ENCODE measurements around the gene GRSF1. TPM values are rescaled to one million over a fixed set of nuclear protein-coding genes. Genes with fewer than 3 reads are reported as not detected.

GRSF1 gene
- total RNA-seq, 1 experiment from 2014 or later = 108 TPM

- Histone ChIP-seq H3K4me2 (ENCODE audit: insufficient read depth, insufficient read length, low read length) (no peak overlapping the region), H2AFZ (ENCODE audit: low read length) (no peak overlapping the region), H3K79me2 (ENCODE audit: insufficient read depth, low read length) (peaks cover 3% of the 10 kb centered on the region; the same call in 1 of the 2 replicates), H3K27me3 (ENCODE audit: insufficient read depth, low read length) (no peaks in the 10 kb centered on the region), H3T11ph (ENCODE audit: low read length) (no peak overlapping the region), H2BK120ac (ENCODE audit: low read depth, low read length, poor library complexity, severe bottlenecking) (no peak overlapping the region), H3K9ac (ENCODE audit: extremely low read depth, insufficient read length, low read length) (no peak overlapping the region), H4K5ac (ENCODE audit: insufficient read length, low read depth, low read length) (no peak overlapping the region), H3K9me3 (ENCODE audit: control insufficient read depth, low read depth, low read length) (no peaks in the 10 kb centered on the region), H3K27ac (ENCODE audit: insufficient read length, low read depth, low read length) (no peak overlapping the region), H2BK12ac (ENCODE audit: insufficient read length, low read depth, low read length) (no peak overlapping the region), H3K14ac (ENCODE audit: insufficient read depth, low read length) (no peak overlapping the region), H2BK15ac (ENCODE audit: low read depth, low read length) (no peak overlapping the region), H4K20me1 (ENCODE audit: control insufficient read depth, insufficient read depth, insufficient read length) (no peaks in the 10 kb centered on the region), H3K56ac (ENCODE audit: insufficient read length, low read depth, low read length) (no peak overlapping the region), H2AK5ac (ENCODE audit: insufficient read length, low read length) (no peak overlapping the region), H4K8ac (replicated peaks; ENCODE audit: insufficient read length, low read depth, low read length) (no peak overlapping the region), H3K4ac (ENCODE audit: low read depth, low read length) (no peak overlapping the region), H3K23me2 (ENCODE audit: insufficient read length, low read depth, low read length, poor library complexity, severe bottlenecking) (no peaks in the 10 kb centered on the region), H3K18ac (ENCODE audit: insufficient read length, low read depth, low read length) (no peak overlapping the region), H3K4me1 (ENCODE audit: insufficient read depth, low read length) (no peaks in the 10 kb centered on the region), H2BK20ac (ENCODE audit: low read depth, low read length, poor library complexity, severe bottlenecking) (no peak overlapping the region), H3K23ac (ENCODE audit: insufficient read length, low read depth, low read length) (no peak overlapping the region), H4K91ac (ENCODE audit: insufficient read length, low read depth, low read length) (no peak overlapping the region), H3K79me1 (ENCODE audit: insufficient read depth, low read depth, low read length, poor library complexity, severe bottlenecking) (no peaks in the 10 kb centered on the region), H2BK5ac (ENCODE audit: insufficient read length, low read length) (no peak overlapping the region)
- no CpG with 5 or more reads among the region's 9 CpGs for WGBS (ENCODE audit: extremely low coverage, insufficient read length, low lambda C conversion rate)
- no peak for DNase-seq
- H3K4me1 Mint-ChIP-seq = no peaks in the 10 kb centered on the region
- TF ChIP-seq, protein P1, sequence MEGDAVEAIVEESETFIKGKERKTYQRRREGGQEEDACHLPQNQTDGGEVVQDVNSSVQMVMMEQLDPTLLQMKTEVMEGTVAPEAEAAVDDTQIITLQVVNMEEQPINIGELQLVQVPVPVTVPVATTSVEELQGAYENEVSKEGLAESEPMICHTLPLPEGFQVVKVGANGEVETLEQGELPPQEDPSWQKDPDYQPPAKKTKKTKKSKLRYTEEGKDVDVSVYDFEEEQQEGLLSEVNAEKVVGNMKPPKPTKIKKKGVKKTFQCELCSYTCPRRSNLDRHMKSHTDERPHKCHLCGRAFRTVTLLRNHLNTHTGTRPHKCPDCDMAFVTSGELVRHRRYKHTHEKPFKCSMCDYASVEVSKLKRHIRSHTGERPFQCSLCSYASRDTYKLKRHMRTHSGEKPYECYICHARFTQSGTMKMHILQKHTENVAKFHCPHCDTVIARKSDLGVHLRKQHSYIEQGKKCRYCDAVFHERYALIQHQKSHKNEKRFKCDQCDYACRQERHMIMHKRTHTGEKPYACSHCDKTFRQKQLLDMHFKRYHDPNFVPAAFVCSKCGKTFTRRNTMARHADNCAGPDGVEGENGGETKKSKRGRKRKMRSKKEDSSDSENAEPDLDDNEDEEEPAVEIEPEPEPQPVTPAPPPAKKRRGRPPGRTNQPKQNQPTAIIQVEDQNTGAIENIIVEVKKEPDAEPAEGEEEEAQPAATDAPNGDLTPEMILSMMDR (conservative IDR thresholded peaks at IDR 0.05) = no peak
- H3K4me3 Mint-ChIP-seq = no peak overlapping the region
- no peak overlapping the region for H3K27ac Mint-ChIP-seq
- no peaks in the 10 kb centered on the region for H3K27me3 Mint-ChIP-seq (ENCODE audit: low read depth)
- H3K9me3 Mint-ChIP-seq = no peaks in the 10 kb centered on the region
- peaks cover 50 to 83% (median 81%) of the 10 kb centered on the region in 3 experiments for H3K36me3 Mint-ChIP-seq (ENCODE audit: insufficient read depth in 1 of 3, low read depth in 3 of 3)
These were observed 9.6 kb downstream of the GRSF1 start for GRCh38 chr4:70830054-70830453.
